ENCODE results near the gene HSD11B1.

The HSD11B1 gene

GRCh38 chr1:209704584-209704983 lies at the start of gene HSD11B1:
Gene HSD11B1 (plus strand): TSS chr1:209704846. CDS start chr1:209704943, 97 bp downstream.
- DNase-seq: no peak

DNA sequence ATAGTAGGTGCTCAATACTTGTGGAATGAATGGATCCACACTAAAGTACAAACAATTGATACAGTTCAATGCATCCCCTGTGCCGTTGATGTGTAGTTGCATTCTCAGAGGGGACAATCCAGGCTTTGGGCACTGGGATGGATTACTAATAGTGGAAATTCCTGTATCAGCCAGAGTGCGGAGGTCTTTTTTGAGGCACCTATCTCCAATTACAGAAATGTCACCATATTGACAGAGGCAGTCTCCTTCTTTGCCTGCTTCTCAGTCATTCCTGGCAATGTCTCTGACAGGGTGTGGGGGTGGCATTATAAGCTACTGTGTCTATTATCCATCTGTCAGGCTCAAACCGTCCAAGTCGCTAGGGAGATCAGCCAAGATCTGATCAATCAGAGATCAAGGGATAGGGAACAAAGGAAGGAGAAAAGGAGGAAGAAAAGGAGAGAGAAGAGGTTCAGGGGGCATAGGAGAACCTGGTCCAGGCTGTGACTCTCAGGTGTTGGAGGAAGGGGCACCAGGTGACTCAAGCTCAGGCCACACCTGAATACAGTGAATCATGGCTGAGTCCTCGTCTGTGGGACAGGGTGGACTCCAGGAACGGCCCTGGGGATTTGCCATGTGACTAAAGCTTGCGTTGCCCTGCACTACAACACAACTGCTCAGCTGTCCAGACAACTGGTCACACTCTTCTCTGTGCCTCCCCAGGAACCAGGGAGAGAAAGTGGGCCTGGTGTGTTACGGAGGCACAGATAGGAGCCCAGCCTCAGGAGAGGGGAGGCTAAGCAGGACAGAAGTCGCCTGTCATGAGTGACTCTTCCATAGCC lies 49.0 kb upstream of the HSD11B1 start:
- no peak for DNase-seq

GRCh38 chr1:209657140-209657879 lies 47.3 kb upstream of the HSD11B1 start:
- no peak for DNase-seq

- no peak for DNase-seq
Measured at GRCh38 chr1:209657918-209658317, 46.7 kb upstream of the HSD11B1 start.

DNA sequence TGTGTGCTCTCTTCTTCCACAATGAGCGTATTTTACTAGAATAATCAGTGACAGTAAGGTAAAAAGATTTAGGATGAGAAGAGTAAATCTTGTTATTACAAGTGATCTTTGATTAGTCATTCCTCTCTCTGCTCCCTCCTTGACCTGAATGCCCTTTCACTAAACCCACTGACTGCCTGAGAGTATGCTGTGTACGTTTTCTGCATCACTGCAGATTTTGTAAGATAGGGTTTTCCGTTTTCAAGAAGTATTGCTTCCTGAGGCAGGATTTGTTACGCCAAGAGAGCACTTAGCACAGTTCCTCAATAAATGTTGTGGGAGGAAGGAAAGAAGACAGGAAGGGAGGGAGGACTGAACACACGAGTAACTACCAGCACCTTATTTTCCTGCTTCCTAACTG lies 44.7 kb upstream of the HSD11B1 start:
- no peak for DNase-seq

DNA sequence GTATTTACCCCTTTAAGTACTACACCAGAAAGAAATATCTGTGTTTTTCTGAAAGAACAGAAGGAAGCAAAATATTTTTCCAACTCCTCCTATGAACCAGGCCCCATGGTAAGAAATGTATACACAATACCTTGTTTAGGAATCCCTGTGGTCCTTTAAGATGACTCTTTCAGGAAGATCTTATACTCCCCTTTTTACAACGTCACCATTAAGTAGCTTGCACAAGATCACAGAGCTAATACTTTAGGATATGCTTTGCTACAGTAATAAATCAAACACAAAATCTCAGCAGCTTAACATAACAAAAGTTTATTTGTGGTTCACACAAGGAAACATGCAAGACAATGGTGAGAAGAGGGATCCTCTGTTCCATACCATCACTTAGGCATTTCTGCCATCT lies 43.6 kb upstream of the HSD11B1 start:
- DNase-seq: no peak

DNA sequence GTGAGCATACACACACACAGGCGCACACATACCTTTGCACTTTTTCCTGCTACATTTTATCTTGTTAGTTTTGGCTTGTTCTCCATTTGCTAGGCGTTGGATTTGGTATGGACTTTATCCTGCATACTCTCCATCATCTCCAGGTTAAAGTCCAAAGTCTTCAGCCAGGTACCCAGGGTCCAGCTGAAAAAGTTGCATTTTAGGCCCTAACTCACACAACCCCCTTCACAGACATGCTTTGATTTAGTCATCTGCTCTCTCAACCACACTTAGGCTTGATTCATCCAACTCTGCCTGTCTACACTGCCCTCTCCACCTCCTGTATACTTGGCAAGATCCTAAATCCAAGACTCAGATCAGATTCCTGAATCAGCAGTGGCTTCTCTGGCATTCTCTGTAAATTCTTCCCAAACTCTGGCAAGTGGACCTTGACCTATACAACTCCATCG lies 41.7 kb upstream of the HSD11B1 start:
- no peak for DNase-seq

- DNase-seq: no peak
Measured at GRCh38 chr1:209667103-209667502, 37.5 kb upstream of the HSD11B1 start.

GRCh38 chr1:209667708-209668107 lies 36.9 kb upstream of the HSD11B1 start:
- no peak for DNase-seq

DNA sequence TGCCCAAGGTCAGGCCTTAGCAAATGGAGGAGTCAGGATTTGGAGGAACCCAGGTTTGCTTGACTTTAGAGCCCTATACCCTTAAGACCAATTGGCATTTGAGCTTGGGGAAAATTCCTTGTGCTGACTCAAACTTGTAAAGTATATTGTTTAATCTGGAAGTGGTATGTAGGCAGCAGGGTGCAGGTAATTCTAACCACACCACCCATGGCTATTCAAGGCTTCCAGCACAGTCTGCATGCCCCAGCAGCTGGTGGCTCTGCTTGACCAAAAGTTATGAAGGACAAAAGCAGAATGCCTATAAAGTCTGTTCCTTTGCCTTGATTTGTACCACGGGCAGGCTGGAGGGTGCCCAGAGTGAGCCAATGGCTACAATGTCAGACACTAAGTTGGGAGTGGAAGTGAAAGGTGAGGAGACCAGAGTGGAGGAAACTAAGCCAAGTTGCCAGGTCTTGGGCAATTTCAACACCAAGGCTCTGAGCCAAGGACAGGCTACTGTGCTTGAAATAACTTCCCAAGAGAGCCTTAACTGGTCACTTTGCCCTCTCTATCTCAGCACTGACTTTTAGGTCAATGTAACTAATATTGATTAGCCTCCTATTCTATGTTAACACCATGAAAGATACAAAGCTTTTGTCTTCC lies 34.1 kb upstream of the HSD11B1 start:
- no peak for DNase-seq

DNA sequence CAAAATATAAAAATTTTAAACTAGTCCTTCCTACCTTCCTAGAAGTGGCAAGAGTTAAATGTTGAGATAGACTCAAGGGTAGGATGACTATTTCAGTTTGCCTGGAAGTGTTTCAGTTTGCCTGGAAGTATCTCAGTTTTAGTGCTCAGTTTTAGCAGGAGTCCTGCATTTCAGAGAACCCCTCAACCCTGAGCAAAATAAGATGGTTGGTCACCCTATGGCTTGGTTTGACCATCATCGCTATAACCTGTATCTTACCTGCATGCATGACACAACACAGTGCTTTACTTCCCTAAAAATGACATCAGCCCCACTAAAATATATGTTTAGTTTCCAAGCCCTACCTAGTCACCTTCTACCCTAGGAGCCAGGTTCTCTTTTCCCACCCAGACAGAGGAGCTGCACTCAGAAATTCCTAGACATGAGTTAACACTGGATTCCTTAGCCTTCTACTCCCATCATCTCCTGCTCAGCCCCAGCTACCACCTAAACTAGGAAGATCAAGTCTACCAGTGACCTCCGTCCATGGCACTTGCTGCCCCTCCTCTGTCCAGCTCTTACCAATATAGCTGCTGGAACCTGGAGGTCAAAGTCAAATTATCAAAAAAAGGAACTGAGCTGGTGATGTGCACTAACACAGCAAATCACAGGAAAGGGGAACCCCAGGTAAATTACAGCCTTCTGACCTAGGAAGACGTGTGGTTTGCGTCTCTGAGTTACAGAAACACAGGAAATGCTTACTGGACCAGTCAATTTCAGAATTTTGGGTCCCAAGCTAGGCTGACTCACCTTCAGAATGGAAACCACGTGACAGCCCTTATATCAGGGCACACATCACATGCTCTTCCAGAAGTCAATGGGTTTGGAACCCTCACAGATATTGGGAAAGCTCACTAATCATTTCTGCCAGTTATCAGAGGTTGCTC lies 31.7 kb upstream of the HSD11B1 start:
- DNase-seq: no peak

GRCh38 chr1:209673631-209674417 lies 30.8 kb upstream of the HSD11B1 start:
- DNase-seq: no peak

- peak; percentile 76 for DNase-seq
Measured at GRCh38 chr1:209674957-209675564, 29.6 kb upstream of the HSD11B1 start, which contains the start of gene G0S2. Gene G0S2 (plus strand): TSS chr1:209675412. CDS start chr1:209675685, 273 bp downstream.

DNA sequence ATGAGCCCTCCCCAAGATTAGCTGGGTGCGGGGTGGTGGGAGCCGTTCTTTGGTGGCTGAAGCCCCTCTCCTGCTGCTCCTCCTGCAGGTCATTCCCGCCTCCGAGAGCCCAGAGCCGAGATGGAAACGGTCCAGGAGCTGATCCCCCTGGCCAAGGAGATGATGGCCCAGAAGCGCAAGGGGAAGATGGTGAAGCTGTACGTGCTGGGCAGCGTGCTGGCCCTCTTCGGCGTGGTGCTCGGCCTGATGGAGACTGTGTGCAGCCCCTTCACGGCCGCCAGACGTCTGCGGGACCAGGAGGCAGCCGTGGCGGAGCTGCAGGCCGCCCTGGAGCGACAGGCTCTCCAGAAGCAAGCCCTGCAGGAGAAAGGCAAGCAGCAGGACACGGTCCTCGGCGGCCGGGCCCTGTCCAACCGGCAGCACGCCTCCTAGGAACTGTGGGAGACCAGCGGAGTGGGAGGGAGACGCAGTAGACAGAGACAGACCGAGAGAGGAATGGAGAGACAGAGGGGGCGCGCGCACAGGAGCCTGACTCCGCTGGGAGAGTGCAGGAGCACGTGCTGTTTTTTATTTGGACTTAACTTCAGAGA lies 29.0 kb upstream of the HSD11B1 start:
- peak; percentile 76 for DNase-seq

DNA sequence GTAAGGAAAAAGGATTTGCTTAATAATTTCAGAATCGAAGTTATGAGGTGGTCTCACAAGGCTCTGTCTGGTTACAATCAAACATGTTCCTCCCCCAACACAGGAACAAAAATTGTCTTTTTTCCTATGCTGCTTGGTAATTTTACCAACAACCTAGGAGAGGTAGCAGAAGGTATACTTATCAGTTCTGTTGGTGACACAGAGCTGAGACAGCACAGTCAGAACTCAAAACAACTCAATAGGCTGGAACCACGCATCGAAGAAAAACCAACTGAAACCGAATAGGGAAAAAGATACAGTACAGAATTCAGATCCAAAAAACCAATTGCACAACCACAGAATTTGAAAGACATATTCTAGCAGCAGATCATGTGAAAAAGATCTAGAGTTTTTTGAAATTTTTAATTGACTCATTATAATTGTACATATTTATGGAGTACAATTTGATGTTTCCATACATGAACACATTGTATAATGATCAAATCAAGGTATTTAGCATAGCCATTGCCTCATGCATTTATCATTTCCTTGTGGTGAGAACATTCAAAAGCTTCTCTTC lies 25.6 kb upstream of the HSD11B1 start:
- no peak for DNase-seq

DNA sequence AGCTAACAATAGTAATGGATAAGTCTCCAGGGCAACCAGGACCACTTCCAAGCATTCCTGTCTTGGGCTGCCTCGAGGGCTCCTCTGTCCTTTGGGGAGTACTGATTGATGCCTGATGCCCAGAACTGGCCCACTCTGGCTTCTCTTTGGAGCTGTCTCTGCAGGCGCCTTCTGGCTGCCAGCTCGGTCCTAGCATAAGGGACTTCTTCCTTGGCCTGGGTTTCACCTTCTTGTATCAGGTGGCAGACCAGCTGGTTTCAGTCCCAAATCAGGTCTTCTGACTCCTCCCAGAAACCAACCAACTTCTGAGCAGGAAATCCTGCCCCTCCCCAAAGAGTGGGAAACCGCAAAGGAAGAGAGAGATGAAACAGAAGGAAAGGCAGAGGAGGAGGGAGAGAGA lies 18.8 kb upstream of the HSD11B1 start:
- DNase-seq: no peak

GRCh38 chr1:209686322-209686721 lies 18.3 kb upstream of the HSD11B1 start:
- no peak for DNase-seq

GRCh38 chr1:209688746-209689234 lies 15.9 kb upstream of the HSD11B1 start:
- no peak for DNase-seq

DNA sequence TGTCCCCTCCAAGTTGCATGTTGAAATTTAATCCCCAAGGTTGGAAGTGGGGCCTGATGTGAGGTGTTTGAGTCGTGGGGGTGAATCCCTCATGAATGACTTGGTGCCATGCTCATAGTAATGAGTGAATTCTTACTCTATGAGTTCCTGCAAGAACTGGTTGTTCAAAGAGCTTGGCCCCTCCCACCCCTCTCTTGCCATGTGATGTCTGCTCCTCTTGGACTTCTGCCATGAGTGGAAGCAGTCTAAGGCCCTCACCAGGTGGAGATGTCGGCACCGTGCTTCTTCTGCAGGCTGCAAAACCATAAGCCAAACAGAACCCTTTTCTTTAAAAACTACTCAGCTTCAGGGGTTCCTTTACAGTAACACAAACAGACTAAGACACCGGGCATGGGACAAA lies 15.2 kb upstream of the HSD11B1 start:
- DNase-seq: no peak

- DNase-seq: no peak
Measured at GRCh38 chr1:209691237-209691636, 13.4 kb upstream of the HSD11B1 start.
